ENCODE data around the gene TPGS1. TPM values are rescaled to one million over a fixed set of nuclear protein-coding genes. Genes with fewer than 3 reads are reported as not detected.

Gene TPGS1
- total RNA-seq, 8 experiments from 2014 or later = 5.2 to 15.1 (median 8.2) TPM

DNA sequence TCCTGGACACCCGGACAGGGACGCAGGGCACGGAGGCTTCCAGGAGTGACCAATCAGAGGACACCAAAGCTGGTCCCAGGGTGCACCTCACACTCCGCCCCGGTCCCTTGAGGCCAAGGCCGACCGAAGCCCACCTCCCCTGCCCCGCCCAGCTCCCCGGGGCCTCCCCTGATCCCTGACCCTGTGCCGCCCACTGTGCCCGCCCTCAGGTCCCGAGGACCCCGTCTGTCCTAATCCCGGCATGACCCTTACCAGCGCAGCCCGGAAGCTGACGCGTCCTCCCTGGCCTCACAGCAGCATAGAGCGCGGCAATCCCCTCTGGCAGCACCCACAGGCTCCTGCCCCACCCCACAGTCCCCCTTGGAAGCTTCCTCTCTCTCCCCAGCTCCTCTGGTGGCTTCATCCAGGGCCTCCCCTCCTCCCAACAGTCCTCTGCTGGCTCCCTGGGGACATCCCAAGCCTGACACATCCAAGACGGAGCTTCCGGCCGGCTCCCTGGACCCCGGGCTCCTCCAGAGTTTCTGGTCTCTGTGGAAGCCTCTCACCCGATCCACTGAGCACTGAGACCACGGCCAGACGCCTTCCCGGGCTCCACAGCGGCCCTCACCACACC, 16.9 kb downstream of the TPGS1 start:
- Histone ChIP-seq H3K4me3 (no peak overlapping the region), H3K27ac (no peak overlapping the region), H3K4me1 (replicated peaks in 1 of 2) (peaks cover 4 to 11% of the 10 kb centered on the region in 2 donors)
- WGBS, 10 experiments = 60% methylated on average over 3 of the region's 29 CpGs; no CpG with 5 or more reads in 9 of the 10 experiments
- peak; percentile 4 to 72 (median 45) for ATAC-seq (replicated peaks in 6 of 8)
- in situ Hi-C loops (cut with MboI; ENCODE audit: low pct_unique_long_range_greater_than_20kb in 2 of 9, low sequenced_read_pairs in 9 of 9, unreplicated experiment in 9 of 9) = no loop called here

DNA sequence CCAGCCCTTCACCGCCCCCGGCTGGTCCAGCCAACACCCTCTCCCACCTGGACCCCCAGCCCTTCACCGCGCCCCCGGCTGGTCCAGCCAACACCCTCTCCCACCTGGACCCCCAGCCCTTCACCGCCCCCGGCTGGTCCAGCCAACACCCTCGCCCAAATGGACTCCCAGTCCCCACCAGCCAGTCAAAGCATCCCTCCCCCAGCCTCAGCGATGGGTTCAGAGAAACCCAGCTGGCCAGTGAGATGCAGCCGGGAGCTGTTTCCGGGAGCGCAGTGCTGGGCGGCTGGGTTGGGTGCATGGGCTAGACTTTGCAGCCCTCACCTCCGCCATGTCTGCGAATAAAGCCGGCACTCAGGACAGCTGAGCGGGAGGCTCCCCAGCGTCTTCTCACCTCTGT, 17.7 kb downstream of the TPGS1 start:
- ATAC-seq (replicated peaks in 6 of 8) = no peak
- no CpG with 5 or more reads among the region's 18 CpGs for WGBS, 10 experiments
- Histone ChIP-seq H3K27ac (no peak overlapping the region), H3K4me1 (replicated peaks in 1 of 2) (peaks cover 4 to 11% of the 10 kb centered on the region in 2 donors), H3K4me3 (no peak overlapping the region)
- in situ Hi-C loops (cut with MboI; ENCODE audit: low pct_unique_long_range_greater_than_20kb in 2 of 9, low sequenced_read_pairs in 9 of 9, unreplicated experiment in 9 of 9) = no loop called here

DNA sequence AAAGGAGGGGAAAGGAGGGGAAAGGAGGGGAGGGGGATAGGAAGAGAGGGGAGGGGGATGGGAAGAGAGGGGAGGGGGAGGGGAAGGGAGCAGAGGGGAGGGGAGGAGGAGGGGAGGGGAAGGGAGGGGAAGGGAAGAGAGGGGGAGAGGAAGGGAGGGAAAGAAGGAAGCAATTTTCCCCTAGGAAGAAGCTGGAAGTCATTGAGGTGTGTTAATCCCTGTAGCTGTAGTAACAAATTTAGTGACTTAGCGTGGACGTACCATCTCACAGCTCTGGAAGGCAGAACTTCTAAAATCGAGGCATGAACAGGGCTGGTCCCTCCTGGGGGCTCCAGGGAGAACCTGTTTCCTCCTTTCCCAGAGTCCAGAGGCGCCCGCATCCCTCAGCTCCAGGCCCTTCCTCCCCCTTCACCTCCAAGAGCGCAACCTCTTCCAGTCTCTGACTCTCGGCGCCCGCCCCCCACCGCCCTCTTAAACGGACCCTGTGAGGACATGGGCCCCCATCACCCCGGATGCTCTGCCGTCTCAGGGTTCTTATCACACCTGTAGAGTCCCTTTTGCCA, 18.6 kb downstream of the TPGS1 start:
- Histone ChIP-seq H3K4me3 (no peak overlapping the region), H3K4me1 (replicated peaks in 1 of 2) (peaks cover 7 to 16% of the 10 kb centered on the region in 2 donors), H3K27ac (no peak overlapping the region)
- WGBS, 10 experiments = 52% methylated on average over 5 of the region's 13 CpGs; no CpG with 5 or more reads in 9 of the 10 experiments
- no peak for ATAC-seq (replicated peaks in 6 of 8)
- in situ Hi-C loops (cut with MboI; ENCODE audit: low pct_unique_long_range_greater_than_20kb in 2 of 9, low sequenced_read_pairs in 9 of 9, unreplicated experiment in 9 of 9) = no loop called here

GRCh38 chr19:530134-531008, 23.1 kb downstream of the TPGS1 start:
- H3K27ac ChIP-seq = peak overlapping the region; percentile 91 to 92
- H3K4me1 ChIP-seq (replicated peaks in 1 of 2) = peaks cover 13 to 17% of the 10 kb centered on the region in 2 donors
- in situ Hi-C loops (cut with MboI; ENCODE audit: low pct_unique_long_range_greater_than_20kb in 2 of 9, low sequenced_read_pairs in 9 of 9, unreplicated experiment in 9 of 9) = no loop called here
- no peak for ATAC-seq (replicated peaks in 6 of 8)
- peak overlapping the region; percentile 71 to 83 (median 79) for H3K4me3 ChIP-seq
- 33 to 100% (median 81%) methylated on average over 1 to 12 of the region's 38 CpGs; no CpG with 5 or more reads in 4 of the 10 experiments for WGBS, 10 experiments

DNA sequence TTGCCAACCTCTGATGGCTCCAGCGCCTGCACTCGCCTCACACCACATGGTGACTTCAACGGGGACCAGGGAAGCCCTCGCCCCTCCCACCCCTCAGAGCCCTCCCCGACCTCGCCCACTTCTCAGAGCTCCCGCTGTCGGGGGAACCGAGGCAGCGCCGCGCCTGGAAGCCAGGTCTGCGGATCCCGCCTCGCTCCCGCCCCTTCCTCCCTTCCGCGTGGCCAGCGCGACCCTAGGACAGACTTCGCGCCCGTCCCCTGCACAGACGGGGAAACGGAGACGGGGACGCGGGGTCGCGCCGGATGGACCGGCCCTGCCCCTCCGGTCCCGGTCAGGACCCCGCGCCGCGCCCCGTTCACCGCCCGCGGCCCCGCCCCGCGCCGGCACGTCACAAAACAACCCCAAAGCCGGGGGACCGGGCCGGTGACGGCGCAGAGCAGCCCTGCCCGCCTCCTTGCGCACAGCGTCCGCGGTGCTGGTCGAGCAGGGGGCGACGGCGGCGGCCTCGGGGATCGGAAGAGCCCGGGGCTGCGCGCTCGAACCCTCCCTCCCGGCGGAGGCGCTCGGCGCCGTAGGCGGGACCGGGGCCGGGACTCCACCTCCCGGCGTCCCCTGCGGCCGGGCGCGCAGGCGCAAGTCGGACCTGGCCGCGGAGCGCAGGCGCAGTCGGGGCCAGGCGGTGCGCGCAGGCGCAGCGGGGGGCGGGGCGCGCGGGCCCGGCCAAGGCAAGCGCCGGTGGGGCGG, 23.9 kb downstream of the TPGS1 start:
- peak; percentile 58 to 85 (median 77) for ATAC-seq (replicated peaks in 6 of 8)
- WGBS, 10 experiments = 0% methylated on average over 4 of the region's 103 CpGs; no CpG with 5 or more reads in 9 of the 10 experiments
- peak overlapping the region; percentile 71 to 83 (median 79) for H3K4me3 ChIP-seq
- peaks cover 13 to 14% of the 10 kb centered on the region in 2 donors for H3K4me1 ChIP-seq (replicated peaks in 1 of 2)
- H3K27ac ChIP-seq = peak overlapping the region; percentile 91 to 92
- in situ Hi-C loops (cut with MboI; ENCODE audit: low pct_unique_long_range_greater_than_20kb in 2 of 9, low sequenced_read_pairs in 9 of 9, unreplicated experiment in 9 of 9) = no loop called here

DNA sequence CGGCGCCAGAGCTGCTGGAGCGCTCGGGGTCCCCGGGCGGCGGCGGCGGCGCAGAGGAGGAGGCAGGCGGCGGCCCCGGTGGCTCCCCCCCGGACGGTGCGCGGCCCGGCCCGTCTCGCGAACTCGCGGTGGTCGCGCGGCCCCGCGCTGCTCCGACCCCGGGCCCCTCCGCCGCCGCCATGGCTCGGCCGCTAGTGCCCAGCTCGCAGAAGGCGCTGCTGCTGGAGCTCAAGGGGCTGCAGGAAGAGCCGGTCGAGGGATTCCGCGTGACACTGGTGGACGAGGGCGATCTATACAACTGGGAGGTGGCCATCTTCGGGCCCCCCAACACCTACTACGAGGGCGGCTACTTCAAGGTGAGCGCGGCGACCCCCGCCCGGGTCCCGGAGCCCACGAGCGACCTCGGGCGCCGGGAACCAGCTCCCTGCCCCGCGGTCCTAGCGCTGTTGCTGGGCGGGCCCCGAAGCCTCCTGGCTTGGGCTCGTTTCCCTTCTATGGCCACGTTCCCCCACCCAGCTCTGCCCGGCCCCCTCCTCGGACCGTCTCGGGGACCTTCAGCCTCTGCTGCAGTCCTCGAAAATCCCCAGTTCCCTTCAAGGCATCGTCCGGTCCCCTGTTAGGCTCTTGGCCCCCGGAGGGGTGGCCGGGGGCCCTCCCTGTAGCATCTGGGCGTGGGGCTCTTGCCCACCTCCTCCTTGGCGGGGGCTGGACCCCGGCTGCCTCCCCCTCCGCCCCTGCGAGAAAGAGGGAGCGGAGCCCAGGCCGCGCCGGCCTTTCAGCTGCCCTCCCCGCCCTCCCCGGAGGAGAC, 24.7 kb downstream of the TPGS1 start, which contains the start of gene CDC34:
CDC34 (plus strand) TSS at position 8 of the 808 bp plus-strand sequence; CDS start at position 180, 172 bp downstream.
- in situ Hi-C loops (cut with MboI; ENCODE audit: low pct_unique_long_range_greater_than_20kb in 2 of 9, low sequenced_read_pairs in 9 of 9, unreplicated experiment in 9 of 9) = no loop called here
- Histone ChIP-seq H3K4me3 (peak within 1 kb of the TSS; percentile 71 to 83 (median 79)), H3K27ac (peak within 1 kb of the TSS; percentile 91 to 92), H3K4me1 (replicated peaks in 1 of 2) (peaks cover 13% of the 10 kb centered on the region in 2 donors)
- ATAC-seq (replicated peaks in 6 of 8) = peak; percentile 2 to 31 (median 10)
- 0% methylated on average over 1 to 18 of the region's 84 CpGs; no CpG with 5 or more reads in 7 of the 10 experiments for WGBS, 10 experiments

- ATAC-seq (replicated peaks in 6 of 8) = peak; percentile 16 to 34 (median 24)
- Histone ChIP-seq H3K4me1 (replicated peaks in 1 of 2) (peaks cover 13% of the 10 kb centered on the region in 2 donors), H3K27ac (peak overlapping the region; percentile 91 to 92), H3K4me3 (peak overlapping the region; percentile 71 to 83 (median 79))
- 0 to 2% (median 1%) methylated on average over 1 to 21 of the region's 47 CpGs; no CpG with 5 or more reads in 4 of the 10 experiments for WGBS, 10 experiments
- in situ Hi-C loops (cut with MboI; ENCODE audit: low pct_unique_long_range_greater_than_20kb in 2 of 9, low sequenced_read_pairs in 9 of 9, unreplicated experiment in 9 of 9) = no loop called here
These were observed 25.5 kb downstream of the TPGS1 start for GRCh38 chr19:532561-533363.

- H3K4me1 ChIP-seq (replicated peaks in 1 of 2) = peaks cover 13% of the 10 kb centered on the region in 2 donors
- peak overlapping the region; percentile 71 to 83 (median 79) for H3K4me3 ChIP-seq
- in situ Hi-C loops (cut with MboI; ENCODE audit: low pct_unique_long_range_greater_than_20kb in 2 of 9, low sequenced_read_pairs in 9 of 9, unreplicated experiment in 9 of 9) = no loop called here
- WGBS, 10 experiments = 6 to 100% (median 73%) methylated on average over 1 to 6 of the region's 25 CpGs; no CpG with 5 or more reads in 5 of the 10 experiments
- no peak for ATAC-seq (replicated peaks in 6 of 8)
- peak overlapping the region; percentile 91 to 92 for H3K27ac ChIP-seq
These were observed 26.2 kb downstream of the TPGS1 start for GRCh38 chr19:533364-534058.

- Histone ChIP-seq H3K27ac (no peak overlapping the region), H3K4me1 (replicated peaks in 1 of 2) (peaks cover 13% of the 10 kb centered on the region in 2 donors), H3K4me3 (peak overlapping the region in 3 of 5 donors; percentile 71 to 83 (median 72))
- in situ Hi-C loops (cut with MboI; ENCODE audit: low pct_unique_long_range_greater_than_20kb in 2 of 9, low sequenced_read_pairs in 9 of 9, unreplicated experiment in 9 of 9) = no loop called here
- no peak for ATAC-seq (replicated peaks in 6 of 8)
- 80 to 92% methylated on average over 1 to 2 of the region's 14 CpGs; no CpG with 5 or more reads in 8 of the 10 experiments for WGBS, 10 experiments
These were observed 26.8 kb downstream of the TPGS1 start for GRCh38 chr19:534088-534487.

GRCh38 chr19:535017-535835, 27.9 kb downstream of the TPGS1 start:
- Histone ChIP-seq H3K4me1 (replicated peaks in 1 of 2) (peaks cover 13% of the 10 kb centered on the region in 2 donors), H3K4me3 (no peak overlapping the region), H3K27ac (no peak overlapping the region)
- 100% methylated on average over 2 to 3 of the region's 16 CpGs; no CpG with 5 or more reads in 8 of the 10 experiments for WGBS, 10 experiments
- ATAC-seq (replicated peaks in 6 of 8) = no peak
- in situ Hi-C loops (cut with MboI; ENCODE audit: low pct_unique_long_range_greater_than_20kb in 2 of 9, low sequenced_read_pairs in 9 of 9, unreplicated experiment in 9 of 9) = no loop called here
